ENCODE results near the gene APBB1.
A peak's percentile ranks its signal among the peaks of the same experiment; 100 is the strongest.

Gene APBB1

DNA sequence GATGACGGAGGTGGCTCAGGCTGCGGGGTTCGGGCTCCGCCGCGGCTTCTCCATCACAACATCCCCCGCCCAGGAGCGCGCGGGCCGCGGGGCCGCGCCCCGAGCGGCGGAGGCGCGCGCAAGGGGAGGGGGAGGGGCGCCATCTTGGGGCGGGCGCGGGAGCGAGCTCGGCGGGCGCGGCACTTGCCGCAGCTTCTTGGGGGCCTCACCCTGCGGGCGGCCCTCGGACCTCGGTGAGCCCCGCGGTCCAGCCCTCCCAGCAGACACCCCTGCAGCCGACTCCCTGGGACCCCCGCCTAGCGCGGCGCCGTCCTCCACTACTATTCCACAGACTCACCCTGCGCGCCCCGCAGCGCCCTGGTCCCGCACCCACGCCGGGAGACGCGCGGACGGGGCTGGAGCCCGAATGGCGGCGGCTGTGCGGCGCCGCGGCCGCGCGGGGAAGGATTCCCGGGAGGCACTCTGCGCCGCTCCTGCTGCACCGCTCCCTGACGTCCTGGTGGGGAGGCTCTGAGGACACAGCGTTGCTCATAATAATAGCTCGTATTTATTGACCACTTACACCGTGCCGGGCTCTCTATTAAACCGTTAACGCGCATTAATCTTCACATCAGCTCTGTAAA, at the start of gene APBB1:
TSS of gene APBB1 (minus strand) at position 86 of the 623 bp plus-strand sequence. CDS start 7,747 bp downstream, outside the sequence.
- Histone ChIP-seq H4K20me1 (peaks cover 0 to 15% (median 0%) of the 10 kb centered on the region in 11 experiments; a peak in 4 of 22 replicates), H3K4me3 (peak within 1 kb of the TSS; percentile 74 to 93 (median 88)), H3K36me3 (no peaks in the 10 kb centered on the region), H3K4me2 (peak within 1 kb of the TSS; percentile 79 to 96 (median 91)), H3K27me3 (peaks cover 0 to 11% (median 7%) of the 10 kb centered on the region in 11 experiments; a peak in 8 of 22 replicates), H3K4me1 (peaks cover 8 to 50% (median 34%) of the 10 kb centered on the region in 10 experiments), H3K27ac (peak within 1 kb of the TSS; percentile 65 to 80 (median 75)), H3K9ac (peak within 1 kb of the TSS; percentile 75 to 88 (median 85)), H3K9me3 (replicated peaks in 1 of 11) (no peaks in the 10 kb centered on the region)
- TF ChIP-seq Cebpa-rat (IDR thresholded peaks at IDR 0.05): no peak

DNA sequence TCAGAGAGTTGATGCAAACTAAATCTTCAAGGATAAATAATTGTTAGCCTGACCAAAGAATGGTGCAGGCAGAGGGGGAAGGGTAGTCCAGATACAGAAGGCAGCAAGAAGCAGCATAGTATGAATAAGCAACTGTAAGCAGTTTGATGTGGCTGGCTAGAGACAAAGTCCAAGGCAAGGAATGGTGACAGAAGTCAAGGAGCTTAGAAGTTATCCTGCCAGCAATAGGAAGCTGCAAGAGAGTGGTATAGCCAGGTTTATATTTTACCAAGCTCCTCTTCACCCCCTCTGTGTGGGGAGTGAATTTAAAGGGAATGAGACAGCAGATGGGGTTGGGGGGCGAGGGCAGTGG, 40.2 kb upstream of the APBB1 start:
- Histone ChIP-seq H3K36me3 (peaks cover 28 to 100% (median 56%) of the 10 kb centered on the region in 11 experiments; a peak in 21 of 22 replicates), H4K20me1 (peaks cover 0 to 5% (median 0%) of the 10 kb centered on the region in 11 experiments; a peak in 3 of 22 replicates), H3K9me3 (replicated peaks in 1 of 11) (no peaks in the 10 kb centered on the region), H3K27me3 (no peaks in the 10 kb centered on the region), H3K4me3 (no peak overlapping the region), H3K27ac (no peak overlapping the region), H3K4me2 (no peak overlapping the region), H3K4me1 (no peaks in the 10 kb centered on the region), H3K9ac (no peak overlapping the region)
- no peak for TF ChIP-seq Cebpa-rat (IDR thresholded peaks at IDR 0.05)

DNA sequence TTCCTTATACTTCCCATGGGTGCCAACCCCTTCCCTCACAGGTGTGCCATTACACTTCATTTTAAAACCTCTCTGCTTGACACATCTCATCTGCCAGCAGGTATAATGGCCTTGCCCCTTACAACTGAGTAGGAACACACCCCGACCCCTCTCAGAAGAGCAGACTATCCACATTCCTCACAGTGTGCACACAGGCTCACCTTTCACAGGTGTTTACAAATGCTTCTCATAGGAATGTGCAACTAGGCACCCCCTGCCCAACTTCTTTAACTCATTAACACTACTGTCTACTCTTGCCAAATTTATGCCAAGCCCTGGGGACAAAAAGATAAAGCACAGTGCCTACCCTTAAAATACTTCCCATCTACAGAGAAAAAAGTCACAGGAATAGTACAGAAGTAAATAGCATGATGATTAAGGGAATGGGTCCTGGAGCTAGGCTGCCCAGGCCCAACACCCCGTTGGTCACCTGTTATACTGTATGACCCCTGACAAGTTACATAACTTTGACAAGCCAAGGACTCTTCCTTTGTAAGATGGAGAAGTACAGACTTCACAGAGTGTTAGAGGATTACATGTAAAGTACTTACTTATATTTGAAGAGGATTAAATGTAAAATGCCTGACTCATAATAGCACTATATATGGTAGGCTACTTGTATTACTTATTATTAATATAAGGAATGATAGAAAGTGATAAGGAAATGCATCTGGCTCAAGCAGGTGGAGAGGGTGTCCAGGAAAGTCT, 39.6 kb upstream of the APBB1 start:
- TF ChIP-seq Cebpa-rat (IDR thresholded peaks at IDR 0.05): no peak
- Histone ChIP-seq H3K9ac (no peak overlapping the region), H3K4me1 (no peaks in the 10 kb centered on the region), H3K27me3 (no peaks in the 10 kb centered on the region), H3K27ac (no peak overlapping the region), H3K9me3 (replicated peaks in 1 of 11) (no peaks in the 10 kb centered on the region), H3K4me2 (no peak overlapping the region), H3K36me3 (peaks cover 29 to 100% (median 56%) of the 10 kb centered on the region in 11 experiments; a peak in 21 of 22 replicates), H3K4me3 (no peak overlapping the region), H4K20me1 (peaks cover 0 to 5% (median 0%) of the 10 kb centered on the region in 11 experiments; a peak in 3 of 22 replicates)

DNA sequence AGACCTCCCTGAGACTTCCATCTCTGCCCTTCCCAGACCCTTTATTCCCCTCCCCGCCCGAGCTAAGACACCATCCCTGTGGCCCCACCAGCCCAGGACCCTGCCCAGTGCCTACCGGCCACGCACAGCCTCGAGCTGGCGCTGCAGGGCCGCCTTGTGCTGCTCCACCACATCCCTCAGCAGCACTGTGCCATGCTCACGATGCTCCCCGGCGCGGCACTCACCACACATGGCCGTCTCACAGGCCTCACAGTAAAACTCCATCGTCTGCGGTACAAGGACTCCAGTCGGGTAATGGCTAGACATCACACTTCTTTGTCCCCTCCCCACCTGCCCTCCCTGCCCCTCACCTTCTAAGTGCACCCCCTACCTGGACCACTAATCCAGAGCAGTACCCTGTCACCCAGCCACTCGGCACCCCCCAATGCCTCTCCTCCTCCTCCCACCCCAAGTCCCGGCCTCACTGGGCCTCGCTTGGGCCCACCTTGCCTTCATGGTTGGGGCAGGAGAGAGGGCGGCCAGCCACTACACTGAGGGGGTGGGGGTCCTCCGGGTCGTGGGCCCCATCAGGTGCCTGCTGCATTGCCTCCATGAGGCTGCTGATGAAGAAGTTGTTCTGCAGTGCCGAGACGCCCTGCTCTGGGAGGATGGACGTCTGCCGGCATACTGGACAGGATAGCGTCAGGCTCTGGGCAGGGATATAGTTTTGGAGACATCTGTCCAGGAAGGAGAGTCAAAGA, 38.9 kb upstream of the APBB1 start:
- no peak for TF ChIP-seq Cebpa-rat (IDR thresholded peaks at IDR 0.05)
- no peaks in the 10 kb centered on the region for H3K9me3 ChIP-seq (replicated peaks in 1 of 11)
- no peaks in the 10 kb centered on the region for H3K4me1 ChIP-seq
- no peak overlapping the region for H3K4me3 ChIP-seq
- no peak overlapping the region for H3K9ac ChIP-seq
- no peak overlapping the region for H3K27ac ChIP-seq
- peaks cover 27 to 100% (median 54%) of the 10 kb centered on the region in 11 experiments for H3K36me3 ChIP-seq
- no peaks in the 10 kb centered on the region for H3K27me3 ChIP-seq
- no peak overlapping the region for H3K4me2 ChIP-seq
- peaks cover 0 to 5% (median 0%) of the 10 kb centered on the region in 11 experiments; a peak in 3 of 22 replicates for H4K20me1 ChIP-seq

DNA sequence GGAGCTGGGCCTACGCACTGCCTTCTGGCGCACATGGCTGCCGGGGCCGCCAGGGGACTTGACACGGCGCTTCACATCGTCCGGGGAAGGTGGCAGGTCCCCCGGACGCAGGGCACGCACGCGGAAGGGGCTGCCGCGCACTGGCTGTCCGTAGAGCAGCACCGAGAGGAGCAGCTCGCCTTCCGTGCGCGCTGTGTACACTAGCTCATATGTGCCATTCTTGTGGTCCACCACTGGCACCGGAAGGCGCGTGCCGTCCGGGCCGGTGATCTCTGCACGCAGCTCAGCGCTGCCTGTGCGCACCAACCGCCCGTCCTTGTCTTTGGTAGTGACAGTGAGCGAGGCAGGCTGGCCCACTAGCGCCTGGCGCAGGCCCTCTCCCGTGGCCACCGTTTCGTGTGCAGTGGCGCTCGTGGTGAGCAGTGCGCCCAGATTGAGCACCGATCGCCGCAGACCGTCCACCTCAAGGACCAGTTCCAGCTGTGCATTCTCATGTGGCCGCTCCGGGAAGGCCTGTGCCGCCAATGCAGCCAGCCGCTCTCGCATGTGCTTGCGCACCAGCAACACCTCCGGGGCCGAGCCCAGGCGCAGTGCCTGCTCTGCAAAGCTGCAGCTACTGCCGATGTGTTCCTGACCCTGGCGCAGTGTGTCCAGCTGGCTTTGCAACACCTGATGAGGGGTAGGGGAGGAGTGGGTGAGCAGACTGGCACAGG, 37.6 kb upstream of the APBB1 start:
- no peak overlapping the region for H3K4me3 ChIP-seq
- no peak overlapping the region for H3K4me2 ChIP-seq
- H3K27me3 ChIP-seq: no peaks in the 10 kb centered on the region
- H3K9ac ChIP-seq: no peak overlapping the region
- no peak for TF ChIP-seq Cebpa-rat (IDR thresholded peaks at IDR 0.05)
- H3K4me1 ChIP-seq: no peaks in the 10 kb centered on the region
- no peaks in the 10 kb centered on the region for H3K9me3 ChIP-seq (replicated peaks in 1 of 11)
- H3K27ac ChIP-seq: no peak overlapping the region
- H3K36me3 ChIP-seq: peaks cover 29 to 100% (median 56%) of the 10 kb centered on the region in 11 experiments
- H4K20me1 ChIP-seq: peaks cover 0 to 5% (median 0%) of the 10 kb centered on the region in 11 experiments; a peak in 3 of 22 replicates

DNA sequence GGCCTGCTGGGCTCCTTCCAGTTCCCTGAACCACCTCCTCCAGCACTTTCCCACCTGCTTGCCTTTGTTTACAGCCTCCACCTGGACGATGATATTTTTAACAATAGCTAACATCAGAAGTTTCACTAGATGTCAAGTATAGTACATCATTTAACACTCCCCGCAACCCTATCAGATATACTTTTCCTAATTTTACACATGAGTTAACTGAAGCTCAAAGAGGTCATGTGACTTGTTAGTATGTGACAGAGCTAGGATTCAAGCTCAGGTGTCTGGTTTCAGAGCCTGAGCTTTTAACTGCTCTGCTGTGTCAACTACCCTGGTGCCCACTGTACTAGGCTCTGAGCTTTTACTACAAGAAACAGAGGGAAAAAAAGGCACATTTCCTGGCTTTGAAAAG, 36.2 kb upstream of the APBB1 start:
- H3K9ac ChIP-seq: no peak overlapping the region
- TF ChIP-seq Cebpa-rat (IDR thresholded peaks at IDR 0.05): no peak
- no peak overlapping the region for H3K4me2 ChIP-seq
- H4K20me1 ChIP-seq: peaks cover 0 to 5% (median 0%) of the 10 kb centered on the region in 11 experiments; a peak in 3 of 22 replicates
- peaks cover 43 to 100% (median 70%) of the 10 kb centered on the region in 11 experiments for H3K36me3 ChIP-seq
- no peaks in the 10 kb centered on the region for H3K4me1 ChIP-seq
- no peaks in the 10 kb centered on the region for H3K27me3 ChIP-seq
- H3K27ac ChIP-seq: no peak overlapping the region
- H3K4me3 ChIP-seq: no peak overlapping the region
- H3K9me3 ChIP-seq (replicated peaks in 1 of 11): no peaks in the 10 kb centered on the region

DNA sequence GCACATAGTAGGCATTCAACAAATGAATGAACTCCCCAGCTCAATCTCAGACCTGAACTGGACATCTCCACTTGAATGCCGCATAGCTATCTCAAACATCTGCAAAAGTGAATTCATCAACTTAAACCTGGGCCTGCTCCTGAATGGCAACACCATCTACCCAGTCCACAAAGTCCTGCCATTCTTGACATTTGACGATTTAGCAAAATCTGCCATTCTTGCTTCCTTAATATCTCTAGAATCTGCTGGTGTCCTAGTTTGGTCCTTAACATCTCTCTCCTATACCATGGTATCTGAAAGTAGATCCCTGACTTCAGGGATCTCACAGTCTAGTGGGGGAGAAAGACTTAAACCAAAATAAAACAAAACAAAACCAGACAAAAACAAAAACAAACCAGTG, 34.3 kb upstream of the APBB1 start:
- Histone ChIP-seq H3K27me3 (no peaks in the 10 kb centered on the region), H3K36me3 (peaks cover 50 to 99% (median 78%) of the 10 kb centered on the region in 11 experiments)

DNA sequence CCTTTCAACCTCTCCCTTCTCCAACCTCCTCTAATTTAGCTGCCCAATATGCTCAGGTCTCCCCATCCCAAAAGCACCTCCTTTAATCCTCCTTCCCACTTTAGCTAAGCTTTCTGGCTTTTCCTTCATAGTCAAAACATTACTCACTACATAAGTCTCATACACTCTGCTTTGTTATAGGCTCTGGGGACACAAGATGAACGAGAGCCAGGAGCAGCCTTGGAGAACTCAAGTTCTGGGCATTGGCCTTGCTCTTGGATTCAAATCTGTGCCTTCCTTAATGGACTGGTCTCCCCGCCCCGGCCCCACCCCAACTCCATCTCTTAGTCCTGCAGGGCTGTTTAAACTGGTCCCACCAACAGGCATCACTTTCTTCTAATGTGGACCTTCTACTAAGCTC, 33.3 kb upstream of the APBB1 start:
- no peaks in the 10 kb centered on the region for H3K9me3 ChIP-seq (replicated peaks in 1 of 11)
- H3K27ac ChIP-seq: no peak overlapping the region
- no peak overlapping the region for H3K4me2 ChIP-seq
- H3K4me1 ChIP-seq: no peaks in the 10 kb centered on the region
- H4K20me1 ChIP-seq: peaks cover 0 to 15% (median 0%) of the 10 kb centered on the region in 11 experiments; a peak in 1 of 22 replicates
- no peak overlapping the region for H3K9ac ChIP-seq
- no peaks in the 10 kb centered on the region for H3K27me3 ChIP-seq
- peaks cover 50 to 99% (median 73%) of the 10 kb centered on the region in 11 experiments for H3K36me3 ChIP-seq
- no peak for TF ChIP-seq Cebpa-rat (IDR thresholded peaks at IDR 0.05)
- H3K4me3 ChIP-seq: no peak overlapping the region

More for the DNA sequence above, 34.3 kb upstream of the APBB1 start:
- Histone ChIP-seq H3K9ac (no peak overlapping the region), H3K4me2 (no peak overlapping the region), H3K4me1 (no peaks in the 10 kb centered on the region), H3K9me3 (replicated peaks in 1 of 11) (no peaks in the 10 kb centered on the region), H3K4me3 (no peak overlapping the region), H3K27ac (no peak overlapping the region), H4K20me1 (peaks cover 0 to 15% (median 0%) of the 10 kb centered on the region in 11 experiments; a peak in 2 of 22 replicates)
- no peak for TF ChIP-seq Cebpa-rat (IDR thresholded peaks at IDR 0.05)
